Measurements from ENCODE around the gene ZNF19. TPM values are rescaled to one million over a fixed set of nuclear protein-coding genes. Genes with fewer than 3 reads are reported as not detected.

The ZNF19 gene
- total RNA-seq, 1 experiment from 2014 or later, result 11.1 TPM

- Mint-ChIP-seq H3K36me3 (ENCODE audit: insufficient read depth, unreplicated experiment) (peaks cover 7% of the 10 kb centered on the region), H3K4me3 (ENCODE audit: low read depth, unreplicated experiment) (no peak overlapping the region), H3K9me3 (ENCODE audit: low read depth, unreplicated experiment) (peaks cover 8% of the 10 kb centered on the region), H3K27me3 (ENCODE audit: unreplicated experiment) (peaks cover 34% of the 10 kb centered on the region), H3K4me1 (ENCODE audit: low read depth, unreplicated experiment) (no peaks in the 10 kb centered on the region), H3K27ac (ENCODE audit: unreplicated experiment) (no peak overlapping the region)
- no TSS peak for BruUV-seq (replicated peaks)
- TF ChIP-seq CTCF (IDR thresholded peaks at IDR 0.05; ENCODE audit: unreplicated experiment), result peak; percentile 38
- CTCF ChIA-PET, result no interaction called here
- intact Hi-C loops (cut with micrococcal nuclease; ENCODE audit: unreplicated experiment), result no loop called here
- no peak for DNase-seq
These were observed 47.6 kb downstream of the ZNF19 start for GRCh38 chr16:71441348-71442050.

- no peak for DNase-seq
- H3K27me3 Mint-ChIP-seq (ENCODE audit: unreplicated experiment), result peaks cover 38% of the 10 kb centered on the region
- H3K4me3 Mint-ChIP-seq (ENCODE audit: low read depth, unreplicated experiment), result no peak overlapping the region
- no peaks in the 10 kb centered on the region for H3K4me1 Mint-ChIP-seq (ENCODE audit: low read depth, unreplicated experiment)
- intact Hi-C loops (cut with micrococcal nuclease; ENCODE audit: unreplicated experiment), result no loop called here
- BruUV-seq (replicated peaks), result no TSS peak
- CTCF ChIA-PET, result no interaction called here
- no peak overlapping the region for H3K27ac Mint-ChIP-seq (ENCODE audit: unreplicated experiment)
- peaks cover 6% of the 10 kb centered on the region for H3K9me3 Mint-ChIP-seq (ENCODE audit: low read depth, unreplicated experiment)
- TF ChIP-seq CTCF (IDR thresholded peaks at IDR 0.05; ENCODE audit: unreplicated experiment), result no peak
- peaks cover 7% of the 10 kb centered on the region for H3K36me3 Mint-ChIP-seq (ENCODE audit: insufficient read depth, unreplicated experiment)
These were observed 48.3 kb downstream of the ZNF19 start for GRCh38 chr16:71440669-71441347.

GRCh38 chr16:71439523-71439922 lies 49.6 kb downstream of the ZNF19 start:
- CTCF ChIA-PET, result interaction anchor here (0.6 to 1.3 kb wide), 4 partner anchors 17 to 113 kb away, joined by 3 to 4 read pairs (median 3); no protein-coding TSS in a partner anchor
- Mint-ChIP-seq H3K27ac (ENCODE audit: unreplicated experiment) (no peak overlapping the region), H3K9me3 (ENCODE audit: low read depth, unreplicated experiment) (peaks cover 5% of the 10 kb centered on the region), H3K27me3 (ENCODE audit: unreplicated experiment) (peaks cover 38% of the 10 kb centered on the region), H3K4me1 (ENCODE audit: low read depth, unreplicated experiment) (no peaks in the 10 kb centered on the region), H3K36me3 (ENCODE audit: insufficient read depth, unreplicated experiment) (peaks cover 7% of the 10 kb centered on the region), H3K4me3 (ENCODE audit: low read depth, unreplicated experiment) (no peak overlapping the region)
- intact Hi-C loops (cut with micrococcal nuclease; ENCODE audit: unreplicated experiment), result no loop called here
- DNase-seq, result no peak
- no TSS peak for BruUV-seq (replicated peaks)
- TF ChIP-seq CTCF (IDR thresholded peaks at IDR 0.05; ENCODE audit: unreplicated experiment), result no peak

GRCh38 chr16:71436473-71436872 lies 52.7 kb downstream of the ZNF19 start:
- Mint-ChIP-seq H3K27ac (ENCODE audit: unreplicated experiment) (no peak overlapping the region), H3K36me3 (ENCODE audit: insufficient read depth, unreplicated experiment) (no peaks in the 10 kb centered on the region), H3K9me3 (ENCODE audit: low read depth, unreplicated experiment) (no peaks in the 10 kb centered on the region), H3K4me3 (ENCODE audit: low read depth, unreplicated experiment) (no peak overlapping the region), H3K27me3 (ENCODE audit: unreplicated experiment) (peaks cover 40% of the 10 kb centered on the region), H3K4me1 (ENCODE audit: low read depth, unreplicated experiment) (no peaks in the 10 kb centered on the region)
- no peak for DNase-seq
- intact Hi-C loops (cut with micrococcal nuclease; ENCODE audit: unreplicated experiment), result no loop called here
- BruUV-seq (replicated peaks), result no TSS peak
- TF ChIP-seq CTCF (IDR thresholded peaks at IDR 0.05; ENCODE audit: unreplicated experiment), result no peak
- CTCF ChIA-PET, result interaction anchor here (0.6 kb wide), 1 partner anchor 14 kb away, joined by 4 read pairs; no protein-coding TSS in a partner anchor

Measured in Calu3 (cell line).